Stomach (tissue), 4 donors: Measurements from ENCODE around the gene ETFB.

Source experiments
- CTCF ChIP-seq, 7 experiments: fragments of 450-650 bp in 4 of 7; fragments of 200-600 bp in 3 of 7; sonication (generic) in 3 of 7; IDR thresholded peaks; one replicate each; pipeline ENCODE4 v1.5.1; 2016 to 2019; ENCODE audit warnings: antibody characterized with exemption in 7 of 7, control low read depth in 2 of 7, mild to moderate bottlenecking in 1 of 7
- EP300 ChIP-seq: sonication (generic); formaldehyde crosslinking; IDR thresholded peaks from one replicate; pipeline ENCODE4 v1.6.1; 2017; ENCODE audit warnings: antibody characterized with exemption
- POLR2A ChIP-seq, 4 donors: fragments of 450-650 bp; IDR thresholded peaks; one replicate each; pipeline ENCODE4 v1.6.1; 2016; ENCODE audit warnings: antibody characterized with exemption in 4 of 4, control low read depth in 2 of 4, mild to moderate bottlenecking in 1 of 4, moderate library complexity in 1 of 4
- POLR2AphosphoS5 ChIP-seq, 3 donors: sonication (generic); formaldehyde crosslinking; IDR thresholded peaks; one replicate each; pipeline ENCODE4 v1.6.1; 2016; ENCODE audit warnings: antibody characterized with exemption in 3 of 3

- no peak for TF ChIP-seq CTCF (IDR thresholded peaks at IDR 0.05)
- peak in 1 of 4 donors; percentile 5 for TF ChIP-seq POLR2A (IDR thresholded peaks at IDR 0.05)
- no peak for TF ChIP-seq EP300
- peak in 2 of 3 donors; percentile 47 to 89 for TF ChIP-seq POLR2AphosphoS5 (IDR thresholded peaks at IDR 0.05)
Observed at GRCh38 chr19:51367565-51368365, 1.6 kb upstream of the ETFB start.
